Esophagus muscularis mucosa (tissue), 4 donors: ENCODE data around the gene KHDC4.

ENCODE experiments used
- CTCF ChIP-seq, 3 experiments: fragments of 200-600 bp in 2 of 3; fragments of 450-650 bp in 1 of 3; sonication (generic) in 2 of 3; IDR thresholded peaks; one replicate each; pipeline ENCODE4 v1.5.1; 2017 to 2019; ENCODE audit warnings: antibody characterized with exemption in 3 of 3, mild to moderate bottlenecking in 2 of 3, moderate library complexity in 1 of 3
- EP300 ChIP-seq: sonication (generic); formaldehyde crosslinking; IDR thresholded peaks from one replicate; pipeline ENCODE4 v1.6.1; 2017; ENCODE audit warnings: antibody characterized with exemption
- POLR2A ChIP-seq: fragments of 450-650 bp; IDR thresholded peaks from one replicate; pipeline ENCODE4 v1.6.1; 2017; ENCODE audit warnings: antibody characterized with exemption, moderate library complexity, mild to moderate bottlenecking, low read depth

GRCh38 chr1:155983191-155984024 lies 49.2 kb upstream of the KHDC4 start:
- TF ChIP-seq CTCF (IDR thresholded peaks at IDR 0.05) (no peak), POLR2A (no peak), EP300 (no peak)
